GM12801 (cell line): ENCODE measurements around the gene SCP2.

ENCODE experiments used
- CTCF ChIP-seq: IDR thresholded peaks from one replicate; pipeline ENCODE4 v1.5.1; 2011; ENCODE audit warnings: control low read depth; ENCODE audit not compliant: insufficient read length; ENCODE audit errors: extremely low read depth

The SCP2 gene

GRCh38 chr1:53089478-53090226 lies 162.6 kb downstream of the SCP2 start:
- no peak for TF ChIP-seq CTCF

DNA sequence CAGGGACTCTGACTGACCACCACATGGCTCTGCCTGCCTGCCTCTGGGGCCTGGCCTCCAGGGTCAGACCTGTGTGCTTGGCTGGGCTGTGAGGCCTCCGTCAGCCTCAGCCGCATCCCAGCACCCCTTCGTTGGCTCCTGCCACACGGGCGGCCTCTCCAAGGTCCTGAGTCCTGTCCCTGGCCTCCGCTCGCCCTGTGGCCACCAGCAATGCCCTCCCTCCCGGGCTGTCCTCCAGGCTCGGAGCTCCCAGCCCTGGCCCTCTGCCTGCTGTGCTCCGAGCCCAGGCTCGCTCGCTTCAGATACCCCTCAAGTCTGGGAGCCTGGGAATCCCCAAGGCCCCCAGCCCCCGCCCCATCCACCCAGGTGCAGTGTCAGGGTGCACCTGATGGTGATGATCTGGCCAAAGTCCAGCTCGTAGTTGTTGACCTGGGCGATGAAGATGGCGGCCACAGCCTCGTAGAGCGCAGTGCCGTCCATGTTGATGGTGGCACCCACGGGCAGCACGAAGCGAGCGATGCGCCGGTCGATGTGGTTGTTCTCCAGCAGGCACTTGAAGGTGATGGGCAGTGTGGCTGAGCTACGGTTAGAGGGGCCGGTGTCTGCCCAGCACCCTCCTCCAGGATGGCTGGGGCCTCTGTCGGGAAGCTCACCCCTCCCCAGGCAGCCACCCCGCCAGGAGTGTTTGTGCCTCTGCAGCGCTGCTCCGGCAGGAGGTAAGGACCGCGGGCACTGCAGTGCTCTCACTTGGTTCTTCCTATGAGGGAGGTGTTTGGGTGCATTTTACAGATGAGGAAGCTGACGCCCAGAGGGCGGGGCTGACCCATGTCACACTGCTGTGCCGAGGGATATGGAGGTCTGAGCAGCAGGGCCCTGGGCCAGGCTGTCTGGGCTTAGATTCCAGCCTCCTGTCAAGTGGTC lies 163.4 kb downstream of the SCP2 start:
- TF ChIP-seq CTCF, result no peak

DNA sequence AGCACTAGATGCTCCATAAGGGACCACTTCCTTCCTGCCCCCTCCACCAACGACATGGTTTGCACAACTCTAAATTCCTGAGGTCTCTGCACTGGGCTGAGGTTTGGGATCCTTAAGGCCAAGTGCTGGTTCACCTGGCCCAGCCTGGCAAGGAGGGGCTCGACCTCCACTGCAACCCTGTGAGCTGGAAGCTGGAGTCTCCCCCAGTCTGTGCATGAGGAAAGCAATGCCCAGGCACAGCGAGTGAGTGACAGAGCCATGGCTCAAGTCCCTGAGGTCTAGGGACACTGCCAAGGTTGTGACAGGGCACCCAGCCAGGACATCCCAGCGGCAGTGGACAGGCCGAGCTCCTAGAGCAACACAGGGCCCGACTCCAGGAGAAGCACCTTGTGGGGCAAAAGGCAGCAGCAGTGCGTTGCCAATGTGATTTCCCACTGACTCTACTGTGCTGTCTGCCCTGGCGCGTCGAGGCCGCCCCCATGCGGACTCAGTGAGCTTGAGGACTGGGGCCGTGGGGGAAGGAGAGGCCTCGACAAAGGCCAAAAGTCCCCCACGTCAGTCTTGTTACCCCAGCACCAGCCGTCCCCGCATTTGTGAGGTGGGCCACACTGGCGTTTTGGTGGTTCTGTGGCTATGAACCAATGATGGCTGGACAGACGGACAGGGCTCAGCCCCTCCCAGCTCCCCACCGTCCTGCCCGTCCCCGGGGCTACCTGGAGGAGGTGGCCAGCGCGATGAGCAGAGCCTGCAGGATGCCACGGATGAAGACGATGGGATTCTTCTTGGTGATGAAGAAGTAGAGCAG lies 165.0 kb downstream of the SCP2 start:
- TF ChIP-seq CTCF, result no peak

DNA sequence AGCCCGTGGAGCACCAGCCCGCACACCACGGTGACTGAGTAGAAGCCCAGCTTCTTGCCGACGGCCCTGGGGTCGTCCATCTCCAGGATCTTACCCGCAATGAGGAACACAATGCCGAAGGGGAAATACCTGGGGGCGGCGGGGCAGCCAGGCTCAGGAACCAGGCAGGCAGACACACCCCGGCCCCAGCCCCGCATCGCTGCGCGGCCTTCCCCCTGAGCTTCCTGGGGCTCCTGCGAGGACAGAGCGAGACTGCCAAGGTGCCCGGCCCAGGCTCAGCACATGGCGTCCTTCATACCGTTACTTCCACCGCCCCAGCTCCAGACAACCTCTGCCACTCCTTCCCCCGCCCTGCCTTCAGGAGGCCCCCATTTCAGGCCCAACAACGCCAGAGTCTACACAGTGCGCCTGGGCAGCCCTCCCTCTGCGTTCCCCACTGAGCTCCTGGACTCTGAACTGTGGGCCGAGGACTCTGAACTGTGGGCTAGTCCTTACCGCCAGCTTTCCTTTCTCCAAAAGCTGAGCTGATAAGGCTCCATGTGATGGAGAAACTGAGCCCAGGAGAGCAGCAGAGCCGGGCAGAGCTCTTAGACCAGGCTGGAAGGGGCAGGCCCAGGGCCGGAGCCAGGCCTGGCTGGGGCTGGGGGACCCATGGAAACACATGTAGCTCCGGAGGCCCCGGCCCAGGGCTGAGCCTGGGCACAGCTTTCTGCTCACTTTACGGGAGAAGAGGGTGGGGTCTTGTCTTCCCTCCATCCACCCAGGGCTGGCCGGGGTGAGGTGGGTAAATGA lies 165.8 kb downstream of the SCP2 start:
- TF ChIP-seq CTCF, result no peak

DNA sequence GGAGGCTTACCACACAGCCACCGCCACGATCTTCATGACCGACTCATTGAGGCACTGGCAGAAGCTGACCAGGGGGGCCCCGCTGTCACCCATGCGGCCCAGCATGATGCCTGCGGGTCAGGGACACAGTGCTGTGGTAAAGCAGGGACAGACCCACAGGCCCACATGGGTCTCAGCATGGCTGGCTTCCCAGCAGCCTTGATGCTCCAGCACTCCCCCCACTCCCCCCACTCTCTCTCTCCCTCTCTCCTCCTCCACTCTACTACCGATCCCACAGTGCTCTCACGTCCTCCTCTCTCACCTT lies 166.3 kb downstream of the SCP2 start:
- no peak for TF ChIP-seq CTCF

DNA sequence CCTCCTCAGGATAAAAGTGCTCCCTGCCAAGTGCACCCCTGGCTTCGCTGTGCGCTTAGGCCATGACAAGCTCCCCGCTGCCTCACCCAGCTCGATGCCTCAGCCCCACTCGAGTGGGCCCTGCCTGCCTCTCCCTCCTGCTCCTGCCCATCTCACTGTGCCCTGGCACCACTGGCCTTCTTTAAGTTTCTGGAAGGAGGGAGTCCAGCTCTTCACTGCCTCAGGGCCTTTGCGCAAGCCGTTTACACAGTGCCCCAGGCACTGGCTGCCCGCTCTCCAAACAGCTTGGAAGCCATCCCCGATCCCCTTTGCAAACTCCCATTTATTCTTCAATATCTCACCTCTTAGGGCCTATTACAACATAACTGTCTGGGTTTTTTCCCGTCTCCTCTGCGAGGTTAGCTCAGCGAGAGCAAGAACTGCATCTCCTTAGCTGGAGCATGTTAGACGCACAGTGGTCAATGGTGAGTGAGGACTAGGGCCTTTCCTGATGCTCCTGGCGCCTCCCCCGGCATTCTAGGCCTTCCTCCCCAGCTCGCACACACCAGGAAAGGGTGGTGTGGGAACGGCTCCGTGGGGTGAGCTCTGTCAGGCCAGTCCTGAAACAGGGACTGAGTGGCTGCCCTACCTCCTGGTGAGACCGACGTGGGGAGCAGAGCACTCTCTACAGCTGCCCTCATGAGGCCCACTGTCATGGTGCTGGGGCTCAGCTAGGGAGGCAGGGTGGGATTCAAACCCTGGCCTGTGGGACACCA lies 166.9 kb downstream of the SCP2 start:
- TF ChIP-seq CTCF, result no peak
